HG03558 (cell line): ENCODE results near the gene TRPM3.
"Not testable (repeated sequence)": the region's sequence is repeated elsewhere in the genome, so short reads cannot be mapped to it uniquely, and the experiment has no call there.

Experiments used
- ATAC-seq: cut with Tn5 transposase; IDR thresholded peaks from one replicate; pipeline ENCODE4 v1.9.1; 2021; ENCODE audit warnings: moderate number of reproducible peaks; ENCODE audit not compliant: unreplicated experiment; ENCODE audit errors: extremely low read depth

The TRPM3 gene

DNA sequence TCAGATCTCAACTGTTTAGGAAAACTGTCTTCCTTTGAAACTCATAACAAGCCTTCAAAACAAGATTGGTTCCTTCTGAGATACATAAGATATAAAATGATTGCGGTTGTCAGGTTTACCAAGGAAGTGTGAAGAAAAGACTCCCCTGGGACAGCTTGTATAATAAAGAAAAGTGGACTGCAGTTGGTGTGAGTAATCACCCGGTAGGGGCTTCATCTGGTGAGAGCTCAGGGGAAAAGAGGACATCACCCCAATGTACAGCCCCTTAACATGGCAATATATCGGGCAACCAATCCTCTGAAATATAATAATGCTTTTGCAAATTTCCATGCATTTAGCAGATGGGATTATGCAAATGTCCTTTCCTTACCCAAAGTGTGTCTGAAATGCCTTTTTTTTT is 490.4 kb downstream of the TRPM3 start:
- no peak for ATAC-seq

GRCh38 chr9:70629080-70629685 is 492.2 kb downstream of the TRPM3 start:
- ATAC-seq, result not testable (repeated sequence)

DNA sequence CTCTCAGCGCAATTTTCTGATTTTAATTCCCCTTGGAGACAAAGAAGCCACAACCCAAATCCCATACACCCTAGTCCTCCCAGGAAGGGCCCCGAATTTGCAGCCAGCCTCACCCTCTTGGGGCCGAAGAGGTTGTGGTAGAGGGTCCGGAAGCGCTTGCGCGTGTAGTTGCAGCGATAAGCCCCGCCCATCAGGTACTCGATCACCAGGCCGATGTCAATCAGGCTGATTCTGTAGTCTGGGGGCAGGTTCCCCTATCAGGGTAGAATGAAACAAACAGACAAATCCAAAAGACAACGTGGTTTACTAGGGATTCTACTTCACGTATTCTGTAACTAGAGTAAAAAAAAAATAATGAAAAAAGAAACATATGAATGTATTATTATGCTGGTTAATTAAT is 496.3 kb downstream of the TRPM3 start:
- ATAC-seq, result no peak

DNA sequence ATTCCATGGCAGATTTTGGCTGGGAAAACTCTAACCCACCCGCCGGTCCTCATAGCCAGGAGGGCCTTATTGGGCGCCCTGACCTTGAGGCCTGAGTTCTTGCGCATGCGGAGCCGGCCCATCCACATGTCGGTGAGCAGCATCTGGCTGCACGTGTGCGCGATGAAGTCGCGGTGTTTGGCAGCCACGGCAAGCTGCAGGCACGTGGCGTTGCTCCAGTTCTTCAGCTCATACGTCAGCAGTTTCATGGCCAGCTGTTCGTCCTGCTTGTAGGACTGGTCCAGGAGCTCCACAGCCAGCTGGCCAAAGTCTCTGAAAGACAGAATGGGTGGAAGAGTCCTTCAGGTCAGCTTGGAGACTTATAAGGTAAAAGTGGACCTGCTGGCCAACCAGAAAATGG is 502.6 kb downstream of the TRPM3 start:
- no peak for ATAC-seq

GRCh38 chr9:70617033-70617828 is 504.2 kb downstream of the TRPM3 start:
- no peak for ATAC-seq

DNA sequence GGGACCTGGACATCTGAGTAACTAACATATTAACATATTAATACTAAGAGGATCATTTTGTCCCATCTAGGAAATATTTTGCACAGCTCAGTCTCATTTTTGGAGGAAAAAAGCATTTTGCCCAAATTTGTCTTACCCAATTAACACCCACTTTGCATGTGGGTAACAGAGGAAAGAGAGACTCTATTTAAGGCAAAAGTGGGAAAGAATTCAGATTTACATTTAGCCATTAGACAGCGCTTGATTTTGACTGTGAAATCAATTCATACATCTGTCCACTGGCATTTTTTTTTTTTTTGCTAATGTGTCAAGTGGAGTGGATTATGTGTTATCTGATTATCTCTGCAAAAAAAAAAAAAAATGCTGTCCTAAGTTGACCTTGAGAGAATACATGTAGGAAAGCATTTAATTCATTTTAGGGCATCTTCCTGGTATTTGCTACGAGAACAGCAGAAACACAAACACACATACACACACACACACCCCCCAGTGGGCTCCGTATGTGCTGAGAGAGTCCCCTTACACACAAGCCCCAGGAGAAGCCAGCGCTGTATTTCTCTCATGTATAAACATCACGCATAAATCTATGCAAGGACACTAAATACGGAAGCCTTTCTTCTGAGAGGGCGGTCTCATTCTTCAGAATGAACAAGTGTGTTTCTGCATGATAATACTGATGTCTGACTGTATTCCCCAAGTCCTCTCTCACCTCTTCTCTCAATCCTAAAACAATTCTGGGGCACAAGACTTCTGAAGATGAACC is 505.0 kb downstream of the TRPM3 start:
- no peak for ATAC-seq

DNA sequence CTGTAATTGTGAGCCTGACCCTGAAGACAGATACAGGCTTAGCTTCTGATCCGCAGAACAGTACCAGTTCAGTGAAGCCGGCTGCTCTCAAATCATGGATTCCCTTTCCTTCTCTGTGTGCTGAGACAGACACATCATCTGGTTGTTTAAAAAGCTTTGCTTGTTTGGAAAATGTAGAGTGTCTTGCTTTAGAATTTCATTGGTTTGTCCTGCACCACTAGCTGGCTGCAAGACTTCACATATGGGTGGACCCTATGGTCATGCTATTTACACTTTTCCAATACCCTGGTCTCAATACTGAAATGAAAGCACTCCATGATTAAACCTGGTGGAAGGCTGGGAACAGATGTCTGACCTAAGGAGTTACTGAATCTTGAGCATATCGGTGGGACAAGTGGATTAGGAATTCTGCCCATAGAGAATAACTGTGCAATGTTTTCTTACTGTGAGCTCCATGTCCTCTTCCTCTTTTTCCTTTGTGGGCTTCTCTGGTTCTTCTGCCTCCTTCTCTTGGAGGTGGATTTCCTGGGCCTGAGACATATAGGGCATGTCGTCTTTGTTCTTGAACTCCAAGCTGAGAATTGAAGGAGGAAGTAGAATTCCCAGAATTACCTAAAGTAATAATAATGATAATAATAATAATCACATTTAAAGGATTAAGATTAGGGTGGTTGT is 505.8 kb downstream of the TRPM3 start:
- no peak for ATAC-seq

DNA sequence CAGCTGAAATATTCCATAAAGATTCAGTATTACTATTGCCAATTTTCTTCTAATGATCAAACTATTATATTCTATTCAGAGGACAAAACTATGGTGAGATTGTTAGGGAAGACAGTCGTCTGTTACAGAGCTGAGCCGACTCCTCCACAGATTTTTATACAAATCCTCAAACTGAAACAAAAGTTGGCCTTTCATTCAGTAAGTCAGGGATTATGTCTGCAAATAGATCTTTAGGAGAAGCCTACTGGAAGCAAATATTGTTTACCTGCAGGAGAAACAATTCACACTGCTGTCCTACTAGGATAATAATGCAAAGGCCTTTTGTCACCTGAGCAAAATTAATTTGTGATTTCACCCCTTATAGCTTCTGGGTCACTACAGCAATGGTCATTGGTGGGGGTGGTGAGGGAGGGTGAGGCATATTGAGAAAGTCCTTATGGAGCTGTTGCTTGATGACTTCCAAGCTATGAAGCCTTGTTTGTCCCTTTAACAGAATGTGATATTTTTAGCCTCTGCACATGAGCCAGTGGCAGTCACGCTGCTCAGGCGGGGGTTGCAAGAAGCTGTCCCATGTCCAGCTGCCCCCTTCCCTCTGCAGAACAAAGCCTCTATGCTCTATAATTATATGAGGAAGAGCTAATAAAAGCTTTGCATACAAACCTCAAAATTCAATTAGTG is 506.5 kb downstream of the TRPM3 start:
- ATAC-seq, result no peak

GRCh38 chr9:70613024-70613768 is 508.2 kb downstream of the TRPM3 start:
- no peak for ATAC-seq

- ATAC-seq, result no peak
Observed at GRCh38 chr9:70610287-70610644, 511.2 kb downstream of the TRPM3 start.

- ATAC-seq, result no peak
Observed at GRCh38 chr9:70609542-70610286, 511.7 kb downstream of the TRPM3 start.

DNA sequence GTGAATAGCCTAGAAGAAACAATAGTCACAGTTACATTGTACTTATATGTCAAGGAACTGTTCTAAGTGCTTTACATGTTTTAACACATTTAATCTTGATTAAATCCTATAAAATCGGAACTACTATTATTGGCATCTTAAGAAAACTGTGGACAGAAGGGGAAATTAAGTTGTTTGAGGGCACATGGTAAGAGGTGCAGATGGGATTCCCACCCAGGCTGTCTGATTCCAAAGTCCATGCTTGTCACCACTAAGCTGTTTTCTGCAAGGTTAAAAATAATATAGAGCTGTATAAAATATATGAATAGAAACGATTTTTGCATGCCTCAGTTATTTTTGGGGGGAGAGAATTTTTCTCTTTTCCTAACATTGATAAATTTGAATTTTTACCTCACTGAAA is 512.4 kb downstream of the TRPM3 start:
- ATAC-seq, result no peak

DNA sequence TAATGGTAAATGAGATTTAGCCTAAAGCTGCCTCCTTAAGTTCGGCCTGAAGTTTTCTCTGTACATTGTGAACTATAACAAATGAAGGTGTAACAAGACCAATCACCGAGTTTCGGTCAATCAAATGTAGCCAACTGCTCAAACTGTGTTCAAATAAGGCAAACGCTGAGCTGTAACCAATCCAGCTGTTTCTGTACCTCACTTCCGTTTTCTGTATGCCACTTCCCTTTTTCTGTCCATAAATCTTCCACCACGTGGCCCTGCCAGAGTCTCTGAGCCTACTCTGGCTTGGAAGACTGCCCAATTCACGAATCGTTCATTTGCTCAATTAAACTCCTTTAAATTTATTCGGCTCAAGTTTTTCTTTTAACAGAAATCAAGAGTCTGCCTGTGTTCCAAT is 513.5 kb downstream of the TRPM3 start:
- ATAC-seq, result no peak

- ATAC-seq, result no peak
Observed at GRCh38 chr9:70607329-70607728, 514.1 kb downstream of the TRPM3 start.

DNA sequence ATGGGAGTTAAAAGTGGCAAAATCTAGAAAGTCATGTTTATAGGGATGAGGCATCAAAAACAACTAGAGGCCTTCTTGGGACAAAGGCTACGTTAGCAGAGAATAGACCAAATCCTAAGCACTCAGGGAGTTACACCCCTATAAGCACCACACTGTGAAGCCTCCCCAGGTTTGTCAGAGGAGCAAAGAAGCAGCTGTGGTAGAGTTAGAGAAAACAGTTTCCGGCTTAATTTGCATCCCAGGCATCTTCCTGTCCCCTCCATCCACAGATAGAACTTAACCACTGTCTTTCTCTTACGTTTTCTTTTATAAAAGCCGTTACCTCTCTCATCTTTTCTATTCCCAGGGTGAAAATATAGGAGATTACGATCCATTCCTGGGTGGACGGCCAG is 518.4 kb downstream of the TRPM3 start:
- ATAC-seq, result no peak

DNA sequence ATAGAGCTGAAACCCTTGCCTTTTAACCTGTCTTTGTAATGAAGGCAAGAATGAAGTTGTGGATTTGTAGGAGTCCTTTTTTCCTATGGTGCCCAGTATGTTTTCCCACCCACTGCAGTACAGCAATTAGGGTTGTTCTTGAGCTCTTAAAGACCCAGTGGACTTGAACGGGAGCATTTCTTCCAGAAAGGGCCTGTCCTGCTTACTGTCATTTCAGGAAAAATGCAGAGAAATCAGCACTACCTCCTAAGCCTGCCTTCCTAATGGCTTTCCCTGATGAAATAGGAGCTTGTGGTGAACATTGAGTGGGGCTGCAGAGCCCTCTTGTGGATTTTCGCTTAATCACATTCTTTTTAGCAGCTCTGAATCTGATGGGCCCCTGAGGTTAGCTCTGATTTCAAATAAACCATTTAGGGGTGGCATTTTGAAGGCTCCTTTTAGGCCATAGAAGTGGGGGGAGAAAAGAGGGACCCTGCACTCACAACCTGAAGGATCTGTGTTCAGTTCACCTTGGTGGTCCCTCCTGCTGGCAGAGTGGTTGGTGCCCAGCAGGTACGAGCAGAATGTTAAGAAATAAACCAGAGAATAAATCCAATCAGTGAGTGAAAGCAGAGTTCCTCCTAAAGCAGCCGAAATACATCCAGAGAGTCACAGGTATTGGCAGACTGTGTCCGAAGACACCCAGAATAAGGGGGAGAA is 519.0 kb downstream of the TRPM3 start:
- no peak for ATAC-seq

- no peak for ATAC-seq
Observed at GRCh38 chr9:70601000-70601951, 520.1 kb downstream of the TRPM3 start.
